Activated T-helper 1 cell treated with anti-CD3 and anti-CD28 coated beads, Interleukin-12 subunit alpha, Interleukin-12 subunit beta, Interleukin-2, Interleukin-4 antibody, amounts not matched to agents 30 ng/mL and 10 ng/mL and 1 ng/mL, durations not matched to agents 14 hours and 24 hours and 36 hours (primary cell): ENCODE results near the gene SAMD4A. TPM values are rescaled to one million over a fixed set of nuclear protein-coding genes. Genes with fewer than 3 reads are reported as not detected.

ENCODE experiments used
- DNase-seq: peaks from one replicate; pipeline ENCODE4 v3.0.0; 2021; ENCODE audit warnings: low spot score
- H3K27ac Mint-ChIP-seq: one replicate; pipeline ENCODE4 v1.8.0; 2021; ENCODE audit warnings: mild to moderate bottlenecking, mixed read lengths
- H3K27me3 Mint-ChIP-seq: one replicate; pipeline ENCODE4 v1.8.0; 2022; ENCODE audit warnings: mild to moderate bottlenecking, moderate library complexity, mixed read lengths; ENCODE audit not compliant: insufficient read depth
- H3K36me3 Mint-ChIP-seq: one replicate; pipeline ENCODE4 v1.8.0; 2021; ENCODE audit warnings: low read depth, mixed read lengths
- H3K4me1 Mint-ChIP-seq: one replicate; pipeline ENCODE4 v1.8.0; 2021; ENCODE audit warnings: low read depth, mixed read lengths
- H3K4me3 Mint-ChIP-seq: one replicate; pipeline ENCODE4 v1.8.0; 2021; ENCODE audit warnings: mild to moderate bottlenecking, moderate library complexity, mixed read lengths
- H3K9me3 Mint-ChIP-seq: one replicate; pipeline ENCODE4 v1.8.0; 2021; ENCODE audit warnings: mixed read lengths
- intact Hi-C: fragments of 100-400 bp; cut with micrococcal nuclease; formaldehyde crosslinking; loops from one replicate; pipeline ENCODE4 v1.15.1; 2024
- total RNA-seq: library from RNA; stranded (reverse); gene quantifications from 2 replicates; pipeline ENCODE4 v1.2.3, GENCODE V29; 2022

Gene SAMD4A
- total RNA-seq, 1 donor from 2014 or later: 1.8 TPM

GRCh38 chr14:54840336-54840735 is 273.4 kb downstream of the SAMD4A start:
- Mint-ChIP-seq H3K4me3 (no peak overlapping the region), H3K9me3 (no peaks in the 10 kb centered on the region), H3K4me1 (no peaks in the 10 kb centered on the region), H3K27ac (no peak overlapping the region), H3K27me3 (no peaks in the 10 kb centered on the region), H3K36me3 (peaks cover 40% of the 10 kb centered on the region)
- intact Hi-C loops: no loop called here
- no peak for DNase-seq

- H3K36me3 Mint-ChIP-seq: peaks cover 42% of the 10 kb centered on the region
- no peaks in the 10 kb centered on the region for H3K27me3 Mint-ChIP-seq
- no peak for DNase-seq
- H3K4me1 Mint-ChIP-seq: no peaks in the 10 kb centered on the region
- no peaks in the 10 kb centered on the region for H3K9me3 Mint-ChIP-seq
- intact Hi-C loops: no loop called here
- no peak overlapping the region for H3K27ac Mint-ChIP-seq
- no peak overlapping the region for H3K4me3 Mint-ChIP-seq
These were observed 273.9 kb downstream of the SAMD4A start for GRCh38 chr14:54840798-54841197.

Other genes with a start within 250 kb of the SAMD4A start
- gene CDKN3, start 170.1 kb upstream of the SAMD4A start, total RNA-seq: 36.5 and 39.2 TPM in 2 replicates
- 105 and 109 TPM in 2 replicates for gene CNIH1, start 125.8 kb upstream of the SAMD4A start, total RNA-seq
- gene GMFB, start 78.1 kb upstream of the SAMD4A start, total RNA-seq: 39.5 and 39.7 TPM in 2 replicates
- 8.5 and 13.2 TPM in 2 replicates for gene CGRRF1, start 57.2 kb upstream of the SAMD4A start, total RNA-seq